GM12891 (cell line): ENCODE measurements around the gene ENDOG.
"Not testable (repeated sequence)": the region's sequence is repeated elsewhere in the genome, so short reads cannot be mapped to it uniquely, and the experiment has no call there.

ENCODE experiments used
- DNase-seq: peaks from one replicate; pipeline ENCODE4 v3.0.0; 2011; ENCODE audit warnings: low spot score; ENCODE audit not compliant: insufficient read length
- FAIRE-seq: peaks from 2 replicates; lab custom pipeline; 2011; peaks lifted over from hg19 to GRCh38; lab: Jason Lieb, UNC
- PAX5 ChIP-seq: IDR thresholded peaks from 2 replicates; pipeline ENCODE4 v1.6.1; 2011; ENCODE audit warnings: low read length, moderate library complexity, mild to moderate bottlenecking; ENCODE audit not compliant: insufficient read depth, severe bottlenecking
- POLR2A ChIP-seq: IDR thresholded peaks from 2 replicates; pipeline ENCODE4 v1.6.1; 2011; ENCODE audit warnings: low read depth, low read length, control low read depth
- POLR2AphosphoS5 ChIP-seq: IDR thresholded peaks from 2 replicates; pipeline ENCODE4 v1.6.1; 2011; ENCODE audit warnings: low read depth, low read length, control low read depth
- POU2F2 ChIP-seq: IDR thresholded peaks from 2 replicates; pipeline ENCODE4 v1.6.1; 2011; ENCODE audit warnings: low read depth, mild to moderate bottlenecking, control low read depth, low read length, moderate library complexity
- SPI1 ChIP-seq: IDR thresholded peaks from 2 replicates; pipeline ENCODE4 v1.6.1; 2011; ENCODE audit warnings: low read depth, low read length, control low read depth
- TAF1 ChIP-seq: IDR thresholded peaks from 2 replicates; pipeline ENCODE4 v1.6.1; 2011; ENCODE audit warnings: low read depth, low read length, control low read depth

Gene ENDOG

GRCh38 chr9:128840524-128840923, 22.2 kb downstream of the ENDOG start:
- no peak for TF ChIP-seq POLR2AphosphoS5
- no peak for TF ChIP-seq SPI1
- TF ChIP-seq TAF1: no peak
- TF ChIP-seq POU2F2: no peak
- no peak for TF ChIP-seq POLR2A
- no peak for TF ChIP-seq PAX5
- no peak for DNase-seq
- FAIRE-seq: no peak

DNA sequence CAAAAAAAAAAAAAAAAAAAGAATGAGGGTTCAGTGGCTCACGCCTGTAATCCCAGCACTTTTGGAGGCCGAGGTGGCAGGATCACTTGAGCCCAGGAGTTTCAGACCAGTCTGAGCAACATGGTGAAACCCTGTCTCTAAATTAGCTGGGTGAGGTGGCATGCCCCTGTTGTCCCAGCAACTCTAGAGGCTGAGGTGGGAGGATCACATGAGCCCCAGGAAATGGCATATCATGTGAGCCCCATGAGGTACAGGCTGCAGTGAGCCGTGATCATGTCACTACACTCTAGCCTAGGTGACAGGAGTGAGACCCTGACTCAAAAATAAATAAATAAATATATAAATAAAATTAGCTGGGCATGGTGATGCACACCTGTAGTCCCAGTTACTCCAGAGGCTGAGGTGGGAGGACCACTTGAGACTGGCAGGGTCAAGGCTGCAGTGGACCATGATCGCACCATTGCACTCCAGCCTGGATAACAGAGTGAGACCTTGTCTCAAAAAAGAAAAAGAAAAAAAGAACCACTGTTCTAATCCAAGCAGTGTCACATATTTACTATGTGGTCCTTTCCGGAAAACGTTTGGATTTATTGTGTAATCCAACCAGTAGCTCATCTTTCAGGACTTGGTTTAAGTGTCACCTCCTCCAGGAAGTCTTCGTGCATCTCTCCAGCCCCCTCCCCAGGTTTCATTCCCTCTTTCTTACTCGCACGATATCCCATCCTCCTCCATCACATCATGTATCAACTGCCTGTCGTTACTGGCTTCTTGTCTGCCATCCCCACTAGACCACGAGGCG, 23.6 kb downstream of the ENDOG start:
- DNase-seq (no peak), FAIRE-seq (no peak)
- TF ChIP-seq POU2F2 (no peak), PAX5 (no peak), SPI1 (no peak), POLR2AphosphoS5 (no peak), TAF1 (no peak), POLR2A (no peak)

- FAIRE-seq, DNase-seq: not testable (repeated sequence)
Observed at GRCh38 chr9:128843171-128843570, 24.9 kb downstream of the ENDOG start.

DNA sequence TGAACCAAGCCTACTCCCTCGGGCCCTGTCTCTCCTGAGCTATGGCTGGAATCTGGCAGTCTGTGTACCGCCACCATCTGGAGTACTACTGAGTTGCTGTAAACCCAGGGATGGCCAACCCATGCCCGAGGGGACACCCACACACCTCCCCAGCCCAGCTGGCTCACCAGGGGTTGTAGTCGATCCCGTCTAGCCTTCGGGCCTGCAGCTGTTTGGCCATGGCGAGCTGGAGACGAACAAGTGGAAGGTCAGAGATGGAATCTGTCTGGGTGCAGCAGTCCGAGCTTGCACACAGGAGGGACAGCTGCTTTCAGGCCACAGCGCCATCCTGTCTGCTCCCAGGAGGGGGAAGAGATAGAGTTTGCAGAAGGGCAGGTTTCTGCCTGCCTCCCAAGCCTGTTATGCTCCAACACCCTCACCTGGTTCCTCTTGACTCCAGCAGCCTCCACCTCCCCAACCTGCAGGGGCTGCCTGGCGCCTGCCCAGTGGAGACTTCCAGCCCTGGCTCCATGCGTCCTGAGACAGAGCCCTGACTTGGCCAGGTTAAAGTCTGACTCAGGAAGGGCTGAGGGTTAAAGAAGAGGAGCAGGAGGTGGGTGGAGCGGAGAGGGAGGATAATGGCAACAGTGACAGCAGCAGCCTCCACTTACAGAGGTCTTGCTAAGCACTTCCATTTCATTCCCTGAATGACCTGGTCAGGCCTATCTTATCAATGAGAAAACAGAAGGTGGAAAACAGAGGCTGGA, 27.1 kb downstream of the ENDOG start:
- DNase-seq (no peak), FAIRE-seq (no peak)
- TF ChIP-seq POLR2AphosphoS5 (no peak), POLR2A (no peak), POU2F2 (no peak), TAF1 (no peak), PAX5 (no peak), SPI1 (no peak)

DNA sequence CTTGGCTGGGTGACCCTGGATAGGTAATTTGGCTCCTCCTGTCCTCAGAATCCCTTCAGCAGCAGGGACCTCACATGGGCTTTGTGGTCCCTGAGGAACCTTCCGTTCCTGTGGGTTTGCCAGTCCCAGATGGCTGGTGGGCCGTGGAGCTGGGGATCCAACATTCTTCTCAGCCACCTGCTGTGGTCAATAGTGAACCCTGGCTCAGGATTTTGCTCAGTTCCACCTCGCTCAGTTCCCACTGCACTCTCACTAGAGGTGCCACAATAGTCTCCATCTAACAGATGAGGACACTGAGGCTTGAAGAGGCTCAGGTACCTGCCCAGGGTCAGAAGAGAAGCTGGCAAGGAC, 28.4 kb downstream of the ENDOG start:
- FAIRE-seq: no peak
- DNase-seq: no peak
- TF ChIP-seq POLR2A: no peak
- TF ChIP-seq PAX5: no peak
- TF ChIP-seq POLR2AphosphoS5: no peak
- TF ChIP-seq POU2F2: no peak
- no peak for TF ChIP-seq SPI1
- TF ChIP-seq TAF1: no peak

DNA sequence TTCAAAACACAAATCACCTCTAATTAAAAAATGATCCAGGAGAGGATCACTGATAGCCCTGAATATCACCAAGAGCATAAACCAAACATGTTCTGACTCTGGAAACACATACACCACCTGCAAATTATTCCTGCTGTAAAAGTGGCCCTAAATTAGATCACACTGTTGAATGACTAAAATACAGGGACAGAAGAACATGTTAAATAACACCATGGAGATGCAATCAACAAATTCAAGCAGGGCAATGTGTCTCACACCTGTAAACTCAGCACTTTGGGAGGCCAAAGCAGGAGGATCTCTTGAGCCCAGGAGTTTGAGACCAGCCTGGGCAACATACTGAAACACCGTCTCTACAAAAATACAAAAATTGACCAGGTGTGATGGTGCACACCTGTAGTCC, 29.5 kb downstream of the ENDOG start:
- FAIRE-seq (no peak), DNase-seq (no peak)
- TF ChIP-seq POU2F2: no peak
- no peak for TF ChIP-seq POLR2AphosphoS5
- no peak for TF ChIP-seq PAX5
- TF ChIP-seq SPI1: no peak
- TF ChIP-seq TAF1: no peak
- TF ChIP-seq POLR2A: no peak

- not testable (repeated sequence) for DNase-seq, FAIRE-seq
Observed at GRCh38 chr9:128851024-128851423, 32.7 kb downstream of the ENDOG start.

DNA sequence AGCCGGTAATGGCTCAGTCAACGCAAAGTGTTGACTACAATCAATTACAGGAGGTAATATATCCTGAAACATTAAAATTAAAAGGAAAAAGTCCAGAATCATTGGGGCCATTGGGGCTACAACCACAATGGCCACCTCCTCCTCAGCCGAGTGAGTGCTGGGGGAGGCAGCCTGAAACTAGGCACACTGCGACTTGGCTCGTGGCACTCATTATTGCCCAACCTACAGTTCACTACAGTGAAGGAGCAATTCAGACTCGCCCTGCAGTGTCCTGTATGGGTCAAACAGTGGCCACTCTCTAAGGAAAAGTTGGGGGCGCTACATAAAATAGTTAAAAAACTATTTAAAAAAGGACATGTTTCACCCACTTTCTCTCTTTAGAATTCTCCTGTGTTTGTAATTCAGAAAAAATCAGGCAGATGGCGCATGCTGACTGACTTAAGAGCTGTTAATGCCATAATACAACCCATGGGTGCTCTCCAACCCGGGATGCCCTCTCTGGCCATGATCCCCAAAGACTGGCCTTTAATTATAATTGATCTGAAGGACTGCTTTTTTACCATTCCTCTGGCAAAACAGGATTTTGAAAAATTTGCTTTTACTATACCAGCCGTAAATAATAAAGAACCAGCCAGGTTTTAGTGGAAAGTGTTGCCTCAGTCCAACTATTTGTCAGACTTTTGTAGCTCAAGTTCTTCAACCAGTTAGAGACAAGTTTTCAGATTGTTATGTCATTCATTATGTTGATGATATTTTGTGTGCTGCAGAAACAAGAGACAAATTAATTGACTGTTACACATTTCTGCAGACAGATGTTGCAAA, 33.7 kb downstream of the ENDOG start:
- FAIRE-seq, DNase-seq: not testable (repeated sequence)

DNA sequence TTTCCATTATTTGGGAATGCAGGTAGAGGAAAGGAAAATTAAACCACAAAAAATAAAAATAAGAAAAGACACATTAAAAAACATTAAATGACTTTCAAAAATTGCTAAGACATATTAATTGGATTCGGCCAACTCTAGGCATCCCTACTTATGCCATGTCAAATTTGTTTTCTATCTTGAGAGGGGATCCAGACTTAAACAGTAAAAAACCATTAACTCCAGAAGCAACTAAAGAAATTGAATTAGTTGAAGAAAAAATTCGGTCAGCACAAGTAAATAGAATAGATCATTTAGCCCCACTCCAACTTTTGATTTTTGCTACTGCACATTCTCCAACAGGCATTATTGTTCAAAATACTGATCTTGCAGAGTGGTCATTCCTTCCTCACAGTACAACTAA, 34.3 kb downstream of the ENDOG start:
- FAIRE-seq, DNase-seq: not testable (repeated sequence)

DNA sequence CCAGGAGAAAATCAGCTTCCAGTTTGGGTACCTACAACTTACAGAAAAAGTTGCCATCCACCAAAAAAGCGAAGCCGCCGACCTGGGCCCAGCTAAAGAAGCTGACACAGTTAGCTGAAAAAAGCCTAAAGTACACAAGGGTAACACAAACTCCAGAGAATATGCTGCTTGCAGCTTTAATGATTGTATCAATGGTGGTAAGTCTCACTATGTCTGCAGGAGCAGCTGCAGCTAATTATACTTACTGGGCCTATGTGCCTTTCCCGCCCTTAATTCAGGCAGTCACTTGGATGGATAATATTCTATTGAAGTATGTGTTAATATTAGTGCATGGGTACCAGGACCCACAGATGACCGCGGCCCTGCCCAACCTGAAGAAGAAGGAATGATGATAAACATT, 36.2 kb downstream of the ENDOG start:
- DNase-seq, FAIRE-seq: not testable (repeated sequence)

- not testable (repeated sequence) for FAIRE-seq, DNase-seq
Observed at GRCh38 chr9:128858476-128858875, 40.2 kb downstream of the ENDOG start.
